ENCODE measurements around the gene HCLS1.
"Not testable (repeated sequence)": the region's sequence is repeated elsewhere in the genome, so short reads cannot be mapped to it uniquely, and the experiment has no call there.

Gene HCLS1

DNA sequence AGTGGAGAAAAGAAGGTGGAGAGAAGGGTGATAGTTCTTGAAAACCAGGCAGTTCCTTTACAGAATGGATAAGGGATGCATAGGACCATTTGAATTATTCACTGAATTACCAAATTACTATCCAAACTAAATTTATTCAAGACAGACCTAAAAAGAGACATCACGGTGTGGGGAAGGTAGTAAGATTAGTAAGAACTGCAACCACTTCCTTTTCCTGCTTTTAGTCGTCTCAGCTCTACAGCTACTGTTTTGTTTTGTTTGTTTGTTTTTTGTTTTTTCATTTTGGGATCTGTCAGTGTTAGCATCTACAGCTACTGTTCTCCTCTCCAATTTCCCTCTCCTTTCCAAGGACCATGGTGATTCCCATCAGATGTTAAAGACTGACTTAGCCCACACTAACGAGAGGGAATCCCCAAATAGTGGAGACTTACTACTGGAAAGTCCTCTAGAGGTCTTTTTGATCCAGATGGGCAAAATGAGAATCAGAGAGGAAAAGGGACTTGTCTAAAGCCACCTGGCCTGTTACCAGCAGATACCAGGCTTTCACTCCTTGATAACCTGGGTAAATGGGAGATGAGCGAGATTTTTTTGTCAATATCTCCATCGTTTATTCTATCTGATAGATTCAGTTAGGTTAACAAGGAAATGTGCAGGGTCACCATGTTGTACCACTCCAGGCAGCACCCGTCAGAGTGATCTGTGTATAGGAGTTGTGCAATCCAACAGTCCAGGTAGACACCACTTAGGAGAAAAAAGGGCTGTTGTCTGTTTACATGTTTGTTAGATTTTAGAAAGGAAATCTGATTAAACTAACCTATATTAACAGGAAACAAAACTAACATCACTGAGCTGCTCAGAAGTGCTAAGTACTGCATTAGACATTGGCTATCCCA is 6.0 kb downstream of the HCLS1 start:
- DNase-seq = no peak

GRCh38 chr3:121651684-121652083 is 9.0 kb downstream of the HCLS1 start:
- peak; percentile 48 for DNase-seq

DNA sequence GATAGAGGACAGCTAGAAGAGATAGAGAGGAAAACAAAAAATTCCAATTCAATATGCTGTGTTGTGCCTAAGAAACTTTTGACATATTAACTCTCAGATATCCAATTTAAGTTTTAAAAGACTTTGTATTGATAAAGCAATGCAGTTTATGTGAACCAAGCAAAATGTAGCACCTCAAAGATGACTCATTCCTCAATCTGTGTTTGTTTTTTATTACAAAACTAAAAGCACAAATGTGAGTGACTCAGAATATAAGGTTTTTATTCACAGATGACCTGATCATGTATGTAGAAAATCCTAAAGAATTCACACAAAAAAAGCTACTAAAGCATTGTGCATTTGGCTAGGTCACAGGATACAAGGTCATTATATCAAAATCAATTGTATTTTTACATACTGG is 11.1 kb downstream of the HCLS1 start:
- no peak for DNase-seq

GRCh38 chr3:121648219-121648958 is 12.3 kb downstream of the HCLS1 start:
- DNase-seq = no peak

GRCh38 chr3:121645054-121645453 is 15.6 kb downstream of the HCLS1 start:
- no peak for DNase-seq

DNA sequence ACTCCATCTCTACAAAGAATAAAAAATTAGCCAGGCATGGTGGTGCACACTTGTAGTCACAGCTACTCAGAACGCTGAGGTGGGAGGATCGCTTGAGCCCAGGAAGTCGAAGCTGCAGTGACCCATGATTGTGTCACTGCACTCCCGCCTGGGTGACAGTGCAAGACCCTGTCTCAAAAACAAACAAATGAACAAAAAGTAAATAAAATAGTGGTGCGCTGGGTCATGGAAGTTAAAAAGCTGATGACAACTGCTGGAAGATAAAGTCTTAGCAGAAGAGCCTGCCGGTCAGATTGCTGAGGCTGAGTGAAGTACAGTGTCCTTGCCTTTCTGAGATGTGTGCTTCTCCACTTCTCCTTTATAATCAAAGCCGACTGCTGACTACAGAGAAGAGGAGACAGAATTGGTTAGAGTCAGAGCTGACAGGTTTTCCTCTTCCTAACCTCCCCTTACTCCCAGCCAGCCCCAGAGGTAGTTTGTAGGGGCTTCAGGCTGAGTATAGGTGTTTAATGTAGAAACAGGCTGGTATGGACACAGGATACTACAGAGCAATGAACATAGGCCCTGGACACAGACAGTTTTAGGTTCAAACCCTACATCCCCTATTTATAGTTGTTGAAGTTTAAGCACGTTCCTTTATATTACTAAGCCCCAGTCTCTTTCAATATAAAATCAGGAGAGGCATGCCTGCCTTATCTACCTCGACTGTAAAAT is 17.9 kb downstream of the HCLS1 start:
- DNase-seq = no peak

DNA sequence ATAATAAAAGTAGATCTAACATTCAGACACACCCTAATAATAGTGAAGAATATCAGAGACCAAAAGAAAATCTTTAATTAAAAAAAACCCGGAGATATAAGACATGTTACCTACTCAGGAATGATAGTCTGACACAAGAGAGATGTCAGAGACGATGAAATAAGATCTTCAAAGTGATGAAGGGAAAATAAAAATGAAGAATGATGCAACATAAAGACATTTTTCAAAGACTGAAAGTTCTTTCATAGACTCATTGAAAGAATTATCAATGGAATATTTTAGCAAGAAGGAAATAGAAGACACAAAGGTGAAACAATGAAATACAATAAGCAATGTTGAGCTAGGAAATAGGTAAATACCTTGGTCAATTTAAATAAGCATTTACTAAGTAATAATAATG is 19.6 kb downstream of the HCLS1 start:
- no peak for DNase-seq

GRCh38 chr3:121637922-121638321 is 22.8 kb downstream of the HCLS1 start:
- DNase-seq = no peak

DNA sequence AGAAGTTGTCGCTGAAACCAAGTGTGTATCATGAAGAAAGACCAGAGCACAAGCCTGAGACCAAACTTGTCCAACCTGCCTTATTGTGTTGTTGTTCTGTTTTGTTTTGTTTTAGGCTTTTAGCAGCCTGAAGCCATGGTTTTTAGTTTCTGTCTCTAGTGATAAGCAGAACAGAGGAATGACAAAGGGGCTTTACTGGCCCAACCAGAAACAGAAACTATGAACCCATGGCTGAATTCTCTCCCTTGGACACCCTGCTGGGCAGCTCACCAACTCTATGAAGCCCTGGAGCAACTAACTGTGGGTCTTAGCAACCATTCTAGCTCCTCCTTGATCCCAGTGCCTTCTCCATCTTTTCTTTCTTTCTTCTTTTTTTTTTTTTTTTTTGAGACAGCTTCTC is 30.3 kb downstream of the HCLS1 start:
- DNase-seq = no peak

DNA sequence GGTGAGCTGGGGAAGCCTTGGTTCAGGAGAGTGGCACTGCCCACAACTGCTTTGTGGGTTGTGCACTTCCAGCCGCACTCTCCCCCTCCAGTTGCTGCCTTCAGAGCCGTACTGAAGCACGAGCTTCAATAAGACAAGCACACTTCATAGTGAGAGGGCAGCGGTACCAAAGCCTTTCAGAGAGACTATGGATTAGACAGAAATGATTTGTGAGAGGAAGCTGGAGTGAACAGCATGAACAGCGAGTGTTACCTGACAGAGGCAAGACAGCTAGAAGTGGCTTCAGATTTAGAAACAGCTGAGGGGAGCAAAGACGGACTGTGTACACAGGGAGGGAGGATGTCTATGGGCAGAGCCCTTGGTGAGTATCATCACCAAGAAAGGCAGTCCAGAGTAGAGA is 31.1 kb downstream of the HCLS1 start:
- no peak for DNase-seq

DNA sequence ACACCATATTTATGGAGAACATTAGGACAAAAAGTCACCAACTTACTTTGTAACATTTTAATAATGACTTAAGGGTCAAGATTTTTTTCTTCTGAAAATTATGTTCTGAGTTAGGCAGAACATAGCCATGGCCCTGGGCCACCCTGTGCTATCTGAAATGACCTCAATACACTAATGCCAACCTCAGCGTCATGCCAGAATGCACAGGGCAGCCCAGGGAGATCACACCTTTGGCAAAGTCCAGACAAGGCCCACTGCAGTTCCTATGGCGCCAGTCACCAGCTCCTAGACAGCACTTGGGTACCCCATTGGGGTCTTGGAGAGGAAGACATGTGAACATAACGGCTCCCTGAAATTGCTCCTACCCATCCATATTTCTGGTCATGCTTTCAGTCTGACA is 33.1 kb downstream of the HCLS1 start:
- no peak for DNase-seq

GRCh38 chr3:121627211-121627610 is 33.5 kb downstream of the HCLS1 start:
- no peak for DNase-seq

- DNase-seq = no peak
These were observed 34.2 kb downstream of the HCLS1 start for GRCh38 chr3:121626495-121626894.

GRCh38 chr3:121624147-121624899 is 36.4 kb downstream of the HCLS1 start:
- DNase-seq = no peak

GRCh38 chr3:121621491-121621890 is 39.2 kb downstream of the HCLS1 start:
- no peak for DNase-seq

DNA sequence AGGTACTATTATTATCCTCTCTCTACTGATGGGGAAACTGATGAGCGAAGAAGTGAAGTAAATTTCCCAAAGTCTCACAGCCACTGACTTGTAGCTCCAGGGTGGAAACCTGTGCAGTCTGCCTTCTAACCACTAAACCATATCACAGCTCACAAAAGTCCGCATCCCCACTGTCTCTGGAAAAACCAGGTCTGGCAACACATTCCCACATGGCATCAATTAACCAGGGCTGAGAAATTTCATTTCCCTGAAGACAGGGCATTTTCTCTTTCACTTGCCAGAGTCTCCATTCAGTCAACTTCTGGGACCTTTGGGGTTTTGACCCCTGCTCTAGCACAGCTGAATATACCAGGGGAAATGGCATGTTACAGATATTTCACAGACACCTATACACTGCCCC is 41.0 kb downstream of the HCLS1 start:
- no peak for DNase-seq

DNA sequence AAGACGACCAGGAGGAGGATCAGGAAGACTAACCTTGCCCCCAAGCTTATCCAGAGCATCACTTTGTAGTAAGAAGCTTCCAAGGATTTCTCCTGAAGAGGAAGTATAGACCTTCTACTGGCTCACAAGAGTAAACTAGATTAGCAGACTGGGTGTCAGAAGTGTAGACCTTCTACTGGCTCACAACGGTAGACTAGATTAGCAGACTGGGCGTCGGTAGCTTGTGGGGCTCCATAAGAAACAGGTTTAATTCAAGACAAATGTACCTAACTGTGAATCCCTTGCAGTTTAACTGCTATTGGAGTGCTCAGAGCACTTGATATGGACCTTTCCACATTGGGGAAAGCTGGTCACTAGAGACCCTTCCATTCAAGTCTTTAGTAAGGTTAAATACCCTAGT is 54.6 kb downstream of the HCLS1 start:
- peak; percentile 52 for DNase-seq

- DNase-seq = no peak
These were observed 55.9 kb downstream of the HCLS1 start for GRCh38 chr3:121604759-121605158.

DNA sequence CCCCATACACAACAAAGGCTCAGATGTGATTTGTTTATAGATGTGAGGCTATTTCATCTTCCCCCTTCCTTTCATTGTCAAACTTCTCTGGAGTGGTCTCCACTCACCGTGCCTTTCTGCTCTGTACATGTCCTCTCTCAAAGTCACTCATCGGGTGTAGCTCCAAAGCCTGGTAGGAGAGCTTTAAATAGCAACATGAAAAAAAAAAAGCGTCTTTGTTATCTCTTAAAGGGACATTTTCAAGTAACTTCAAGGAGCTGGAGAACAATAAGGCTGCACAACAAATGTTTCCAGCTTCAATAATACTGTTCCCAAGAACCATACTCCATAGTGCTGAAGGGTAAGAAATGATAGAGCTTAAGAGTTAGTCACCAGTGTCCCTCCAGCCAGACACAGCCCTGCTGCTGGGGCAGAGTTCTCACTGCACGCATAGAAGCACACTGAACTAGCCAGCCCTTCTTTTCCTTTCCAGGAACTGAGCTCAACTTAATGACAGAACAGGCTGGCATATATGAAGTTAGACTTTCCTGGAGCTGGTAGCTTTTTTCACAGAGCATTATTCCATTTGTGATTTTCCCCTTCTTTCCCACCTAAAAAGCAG is 59.4 kb downstream of the HCLS1 start:
- DNase-seq = no peak

GRCh38 chr3:121599900-121600299 is 60.8 kb downstream of the HCLS1 start:
- not testable (repeated sequence) for DNase-seq

- DNase-seq = no peak
These were observed 62.1 kb downstream of the HCLS1 start for GRCh38 chr3:121598564-121598963.

- no peak for DNase-seq
These were observed 64.8 kb downstream of the HCLS1 start for GRCh38 chr3:121595765-121596406.
